Measurements from ENCODE around the gene CCDC27. TPM values are rescaled to one million over a fixed set of nuclear protein-coding genes. Genes with fewer than 3 reads are reported as not detected.
A peak's percentile ranks its signal among the peaks of the same experiment; 100 is the strongest.
"Not testable (repeated sequence)": the region's sequence is repeated elsewhere in the genome, so short reads cannot be mapped to it uniquely, and the experiment has no call there.

Gene CCDC27
- total RNA-seq, 4 donors from 2014 or later = not detected

DNA sequence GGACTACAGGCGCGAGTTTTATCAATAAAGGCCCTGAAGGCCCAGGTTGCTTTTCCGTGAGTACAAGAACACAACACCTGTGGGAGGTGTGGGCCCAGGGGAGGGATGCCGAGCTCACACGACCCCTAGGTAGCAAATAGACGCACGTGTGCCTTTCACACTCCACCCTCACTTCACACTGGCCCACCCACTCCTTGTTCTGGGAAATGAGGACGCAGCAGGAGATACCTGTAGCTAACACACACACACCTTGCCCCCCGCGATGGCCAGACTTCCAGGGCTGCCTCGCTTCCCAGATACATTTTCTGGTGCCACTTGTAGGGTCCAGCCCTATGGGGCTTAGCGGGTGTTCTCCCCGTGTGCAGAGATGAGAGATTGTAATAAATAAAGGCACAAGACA, 4.3 kb upstream of the CCDC27 start:
- Histone ChIP-seq H3K27me3 (no peaks in the 10 kb centered on the region), H3K27ac (no peak overlapping the region), H3K4me1 (peaks cover 0 to 19% (median 2%) of the 10 kb centered on the region in 4 donors), H3K9me3 (no peaks in the 10 kb centered on the region), H3K36me3 (no peaks in the 10 kb centered on the region), H3K4me3 (peak overlapping the region in 1 of 4 donors; percentile 68)
- DNase-seq = no peak
- TF ChIP-seq, protein P1, sequence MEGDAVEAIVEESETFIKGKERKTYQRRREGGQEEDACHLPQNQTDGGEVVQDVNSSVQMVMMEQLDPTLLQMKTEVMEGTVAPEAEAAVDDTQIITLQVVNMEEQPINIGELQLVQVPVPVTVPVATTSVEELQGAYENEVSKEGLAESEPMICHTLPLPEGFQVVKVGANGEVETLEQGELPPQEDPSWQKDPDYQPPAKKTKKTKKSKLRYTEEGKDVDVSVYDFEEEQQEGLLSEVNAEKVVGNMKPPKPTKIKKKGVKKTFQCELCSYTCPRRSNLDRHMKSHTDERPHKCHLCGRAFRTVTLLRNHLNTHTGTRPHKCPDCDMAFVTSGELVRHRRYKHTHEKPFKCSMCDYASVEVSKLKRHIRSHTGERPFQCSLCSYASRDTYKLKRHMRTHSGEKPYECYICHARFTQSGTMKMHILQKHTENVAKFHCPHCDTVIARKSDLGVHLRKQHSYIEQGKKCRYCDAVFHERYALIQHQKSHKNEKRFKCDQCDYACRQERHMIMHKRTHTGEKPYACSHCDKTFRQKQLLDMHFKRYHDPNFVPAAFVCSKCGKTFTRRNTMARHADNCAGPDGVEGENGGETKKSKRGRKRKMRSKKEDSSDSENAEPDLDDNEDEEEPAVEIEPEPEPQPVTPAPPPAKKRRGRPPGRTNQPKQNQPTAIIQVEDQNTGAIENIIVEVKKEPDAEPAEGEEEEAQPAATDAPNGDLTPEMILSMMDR (IDR thresholded peaks at IDR 0.05) = no peak
- TF ChIP-seq POLR2A (IDR thresholded peaks at IDR 0.05) = no peak

DNA sequence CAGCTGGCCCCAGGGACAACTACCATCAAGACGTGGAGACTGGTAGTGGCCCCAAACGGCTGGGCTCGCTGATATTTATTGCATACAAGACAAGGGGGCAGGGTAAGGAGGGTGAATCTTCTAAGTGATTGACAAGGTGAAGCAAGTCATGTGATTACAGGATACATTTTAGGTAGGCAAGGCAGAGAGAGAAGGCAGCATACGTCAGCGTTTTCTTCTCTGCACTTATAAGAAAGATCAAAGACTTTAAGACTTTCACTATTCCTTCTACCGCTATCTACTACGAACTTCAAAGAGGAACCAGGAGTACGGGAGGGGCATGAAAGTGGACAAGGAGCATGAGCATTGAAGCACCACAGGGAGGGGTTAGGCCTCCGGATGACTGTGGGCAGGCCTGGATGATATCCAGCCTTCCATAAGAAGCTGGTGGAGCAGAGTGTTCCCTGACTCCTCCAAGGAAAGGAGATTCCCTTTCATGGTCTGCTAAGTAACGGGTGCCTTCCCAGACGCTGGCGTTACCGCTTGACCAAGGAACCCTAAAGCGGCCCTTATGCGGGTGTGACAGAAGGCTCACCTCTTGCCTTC, 3.8 kb upstream of the CCDC27 start:
- H3K36me3 ChIP-seq, H3K27ac ChIP-seq, H3K9me3 ChIP-seq, DNase-seq, H3K4me3 ChIP-seq, H3K27me3 ChIP-seq: not testable (repeated sequence)
- peaks cover 0 to 19% (median 2%) of the 10 kb centered on the region in 4 donors for H3K4me1 ChIP-seq

DNA sequence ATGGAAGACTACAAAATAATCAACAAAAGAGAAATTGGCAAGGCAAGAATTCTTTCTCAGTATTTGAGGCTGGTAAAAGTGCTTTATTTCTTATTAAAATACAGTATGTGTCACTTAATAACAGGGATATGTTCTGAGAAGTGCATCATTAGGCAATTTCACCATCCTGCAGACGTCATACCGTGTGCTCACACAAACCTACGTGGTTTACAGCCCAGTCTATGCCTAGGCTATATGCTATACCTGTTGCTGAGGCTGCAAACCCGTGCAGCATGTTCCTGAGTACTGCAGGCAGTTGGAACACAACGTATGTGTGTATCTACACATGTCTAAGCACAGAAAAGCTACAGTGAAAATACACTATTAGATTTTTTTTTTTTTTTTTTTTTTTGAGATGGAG, 2.7 kb upstream of the CCDC27 start:
- Histone ChIP-seq H3K4me3 (no peak overlapping the region), H3K4me1 (peaks cover 0 to 19% (median 2%) of the 10 kb centered on the region in 4 donors), H3K27ac (no peak overlapping the region), H3K36me3 (no peaks in the 10 kb centered on the region), H3K9me3 (no peaks in the 10 kb centered on the region), H3K27me3 (no peaks in the 10 kb centered on the region)
- no peak for TF ChIP-seq POLR2A (IDR thresholded peaks at IDR 0.05)
- TF ChIP-seq, protein P1 (IDR thresholded peaks at IDR 0.05) = no peak
- no peak for DNase-seq

DNA sequence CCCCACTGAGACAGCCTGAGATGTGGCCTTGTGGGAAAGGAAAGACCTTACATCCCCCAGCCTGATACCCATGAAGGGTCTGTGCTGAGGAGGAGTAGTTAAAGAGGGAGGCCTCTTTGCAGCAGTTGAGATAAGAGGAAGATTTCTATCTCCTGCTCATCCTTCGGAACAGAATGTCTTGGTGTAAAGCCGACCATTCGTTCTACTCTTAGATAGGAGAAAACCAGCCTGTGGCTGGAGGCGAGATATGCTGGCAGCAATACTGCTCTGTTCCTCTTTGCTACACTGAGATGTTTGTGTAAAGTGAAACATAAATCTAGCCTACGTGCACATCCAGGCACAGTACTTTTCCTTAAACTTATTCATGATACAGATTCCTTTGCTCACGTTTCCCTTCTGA, 1.5 kb upstream of the CCDC27 start:
- no peak for TF ChIP-seq POLR2A (IDR thresholded peaks at IDR 0.05)
- TF ChIP-seq, protein P1 (IDR thresholded peaks at IDR 0.05) = no peak
- no peaks in the 10 kb centered on the region for H3K9me3 ChIP-seq
- no peak for DNase-seq
- H3K27ac ChIP-seq = no peak overlapping the region
- no peak overlapping the region for H3K4me3 ChIP-seq
- H3K4me1 ChIP-seq = peaks cover 0 to 12% (median 2%) of the 10 kb centered on the region in 4 donors
- H3K36me3 ChIP-seq = no peaks in the 10 kb centered on the region
- no peaks in the 10 kb centered on the region for H3K27me3 ChIP-seq

DNA sequence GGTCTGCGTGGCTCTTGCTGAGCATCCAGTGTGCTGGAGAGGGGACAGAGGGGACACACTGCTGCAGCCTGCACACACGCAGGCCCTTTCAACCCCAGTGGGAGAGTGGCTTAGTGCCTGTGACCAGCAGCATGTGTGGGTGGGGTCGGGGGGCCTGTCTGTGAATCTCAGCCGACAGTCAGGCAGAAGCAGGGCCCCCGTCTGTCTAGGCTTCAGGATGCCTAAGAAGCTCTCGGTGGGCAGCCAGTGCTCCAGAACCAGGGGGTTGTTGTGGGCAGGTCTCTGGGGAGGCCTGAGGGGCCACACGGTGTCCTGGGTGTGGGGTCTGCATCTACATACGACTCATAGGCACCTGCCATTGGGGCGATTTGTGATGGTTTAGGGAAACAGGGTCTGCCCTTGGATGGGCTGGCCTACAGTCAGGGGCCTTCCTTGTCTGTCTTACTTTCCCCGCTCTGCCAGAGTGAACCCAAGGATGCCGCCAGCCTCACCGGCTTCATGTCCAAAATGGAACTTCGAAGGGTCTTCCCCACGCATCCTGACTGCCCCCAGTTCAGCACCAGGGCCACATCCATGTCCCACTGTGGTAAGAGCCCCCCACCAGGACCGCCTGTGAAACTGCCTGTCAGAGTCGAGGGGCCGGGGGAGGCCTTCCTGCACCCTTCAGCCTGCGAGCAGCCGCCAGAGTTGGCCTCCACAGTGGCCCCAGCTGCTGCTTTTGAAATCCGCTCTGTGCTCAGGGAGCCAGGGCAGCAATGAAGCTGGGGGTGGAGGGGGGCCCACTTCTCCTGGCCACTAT, 1.6 kb downstream of the CCDC27 start:
- H3K27me3 ChIP-seq = no peaks in the 10 kb centered on the region

DNA sequence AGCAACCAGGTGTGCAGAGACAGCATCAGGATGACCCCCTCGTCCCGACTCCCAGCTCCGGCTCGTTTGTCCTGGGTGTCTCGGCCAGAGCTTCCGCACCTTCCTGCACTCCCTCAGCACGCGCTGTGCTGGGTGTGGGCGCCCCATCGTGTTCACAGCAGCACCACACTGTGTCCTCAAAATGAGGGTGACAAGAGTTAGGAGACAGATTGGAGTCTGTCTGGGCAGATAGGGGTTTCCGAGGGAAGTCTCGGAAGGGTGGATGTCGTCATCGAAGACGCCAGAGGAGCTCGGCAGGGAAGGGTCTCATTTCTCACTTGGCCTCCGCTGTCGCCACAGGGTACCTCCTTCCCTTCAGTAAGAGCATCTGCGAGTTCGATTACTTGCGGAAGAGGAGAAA, 4.1 kb downstream of the CCDC27 start:
- H3K27ac ChIP-seq = no peak overlapping the region
- no peak overlapping the region for H3K4me3 ChIP-seq
- H3K4me1 ChIP-seq = no peaks in the 10 kb centered on the region
- no peaks in the 10 kb centered on the region for H3K9me3 ChIP-seq
- TF ChIP-seq, protein P1 (IDR thresholded peaks at IDR 0.05) = no peak
- no peak for TF ChIP-seq POLR2A (IDR thresholded peaks at IDR 0.05)
- no peaks in the 10 kb centered on the region for H3K36me3 ChIP-seq
- no peak for DNase-seq
- no peaks in the 10 kb centered on the region for H3K27me3 ChIP-seq

More for the DNA sequence above, 1.6 kb downstream of the CCDC27 start:
- Histone ChIP-seq H3K27ac (no peak overlapping the region), H3K9me3 (no peaks in the 10 kb centered on the region), H3K4me3 (no peak overlapping the region), H3K4me1 (no peaks in the 10 kb centered on the region), H3K36me3 (no peaks in the 10 kb centered on the region)
- TF ChIP-seq, protein P1 (IDR thresholded peaks at IDR 0.05) = no peak
- TF ChIP-seq POLR2A (IDR thresholded peaks at IDR 0.05) = no peak
- DNase-seq = no peak

All from Peyer's patch (tissue), 4 donors.